ENCODE data around the gene ZFAND2B.

- no peak for TF ChIP-seq POLR2AphosphoS5 (IDR thresholded peaks at IDR 0.05; ENCODE audit: borderline replicate concordance, low read depth, low read length)
- TF ChIP-seq EZH2 (IDR thresholded peaks at IDR 0.05) = no peak
Observed at GRCh38 chr2:219254590-219255201, 48.1 kb downstream of the ZFAND2B start.
